HG03442 (cell line): ENCODE measurements around the gene KCNS1.
A peak's percentile ranks its signal among the peaks of the same experiment; 100 is the strongest.

ENCODE experiments used
- ATAC-seq: cut with Tn5 transposase; IDR thresholded peaks from one replicate; pipeline ENCODE4 v1.9.1; 2021; ENCODE audit warnings: mild to moderate bottlenecking, moderate library complexity; ENCODE audit not compliant: unreplicated experiment

The KCNS1 gene

DNA sequence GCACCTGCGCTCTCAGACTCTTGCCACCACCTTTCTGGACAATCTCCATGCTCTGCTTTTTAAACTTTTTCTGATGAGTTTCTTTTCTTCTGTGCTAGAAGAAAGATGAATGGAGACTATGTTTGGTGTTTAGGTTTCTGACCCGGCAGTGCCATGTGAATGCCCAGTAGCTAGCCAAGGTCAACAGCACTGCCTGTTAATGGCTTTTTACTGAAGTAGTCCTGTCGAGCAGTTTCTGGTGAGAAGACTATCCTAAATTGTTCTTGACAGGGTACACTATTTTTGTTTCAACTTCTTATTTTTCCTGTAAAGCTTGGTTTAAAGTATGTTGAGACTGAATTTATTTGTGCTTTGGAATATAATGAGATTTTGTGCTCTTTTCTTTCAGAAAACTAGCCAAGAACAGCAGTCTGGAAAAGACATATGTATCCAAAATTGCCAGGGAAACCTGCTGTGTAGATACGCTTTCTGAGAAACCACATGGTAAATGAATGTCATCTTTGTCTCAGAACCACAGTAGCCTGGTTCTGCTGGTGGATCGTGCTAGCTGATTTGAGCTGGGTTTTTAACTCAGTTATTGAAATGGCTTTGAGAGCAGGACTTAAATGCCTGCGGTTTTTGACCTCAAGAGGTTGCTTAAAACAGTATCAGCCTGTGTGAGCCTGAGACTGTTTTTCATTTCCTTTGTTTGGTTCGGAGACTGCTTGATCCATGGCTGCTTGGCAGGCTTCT is 48.1 kb downstream of the KCNS1 start:
- peak; percentile 62 for ATAC-seq

DNA sequence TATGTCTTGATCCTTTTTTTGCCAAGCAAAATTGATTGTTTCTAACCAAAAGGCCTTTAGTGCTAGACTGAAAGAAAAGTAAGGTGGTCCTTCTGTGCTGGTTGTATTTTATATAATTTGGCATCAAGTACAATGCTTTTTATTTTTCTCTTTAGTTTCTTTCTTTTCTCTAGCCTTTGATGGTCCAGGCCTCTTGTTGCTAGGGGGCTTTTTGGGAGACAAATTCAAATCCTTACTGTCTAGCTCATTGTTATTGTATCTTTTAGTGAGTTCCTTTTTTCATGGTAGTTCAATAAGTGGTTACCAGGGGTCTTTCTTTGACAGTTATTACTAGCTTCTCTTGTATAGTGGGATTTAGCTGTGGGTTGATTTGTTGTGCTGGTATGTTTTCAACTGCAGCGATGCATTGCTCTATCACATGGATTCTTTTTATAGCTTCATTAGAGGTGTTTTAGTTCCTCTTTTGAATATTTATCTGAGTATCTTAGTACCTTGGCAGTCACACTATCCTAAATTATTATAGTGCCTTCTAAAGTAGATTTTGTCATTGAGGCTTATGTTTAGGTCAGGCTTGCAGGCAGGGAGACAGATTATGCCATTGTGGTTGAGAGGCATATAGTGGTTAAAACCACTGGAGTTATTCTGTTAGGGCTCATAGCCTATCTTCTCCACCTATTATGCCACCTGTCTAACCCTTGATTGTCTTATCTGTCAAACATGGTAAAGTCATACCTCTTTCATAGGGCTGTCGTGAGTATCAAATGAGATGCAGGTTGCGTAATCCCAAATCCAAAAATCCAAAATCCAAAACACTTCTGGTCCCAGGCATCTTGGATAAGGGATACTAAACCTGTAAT is 49.5 kb downstream of the KCNS1 start:
- peak; percentile 38 for ATAC-seq

DNA sequence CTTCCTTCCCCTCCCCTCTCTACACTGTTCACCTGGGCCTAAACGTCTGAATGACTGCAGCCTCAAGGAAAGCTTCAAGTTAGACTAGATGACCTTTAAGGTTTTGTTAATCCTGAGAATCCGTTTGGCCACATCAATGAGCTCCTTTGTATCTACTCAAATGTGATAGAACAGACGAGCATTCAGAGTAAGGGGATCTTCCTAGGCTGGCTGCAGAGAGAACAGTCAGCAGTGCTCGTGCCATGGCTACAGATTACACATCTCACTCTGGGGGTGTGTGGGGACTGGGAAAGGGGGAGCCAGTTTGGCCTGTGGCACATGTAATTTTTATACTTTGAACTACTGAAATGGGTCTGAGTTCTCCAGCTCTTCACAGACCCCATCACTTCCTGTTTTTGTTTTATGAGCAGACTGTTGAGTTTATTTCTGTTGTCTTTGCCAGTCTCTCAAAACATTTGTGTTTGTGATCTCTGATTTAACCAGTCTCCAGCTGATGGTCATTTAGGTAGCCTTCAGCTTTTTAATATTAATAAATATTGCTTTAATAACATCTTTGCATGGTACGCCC is 50.9 kb downstream of the KCNS1 start:
- no peak for ATAC-seq

DNA sequence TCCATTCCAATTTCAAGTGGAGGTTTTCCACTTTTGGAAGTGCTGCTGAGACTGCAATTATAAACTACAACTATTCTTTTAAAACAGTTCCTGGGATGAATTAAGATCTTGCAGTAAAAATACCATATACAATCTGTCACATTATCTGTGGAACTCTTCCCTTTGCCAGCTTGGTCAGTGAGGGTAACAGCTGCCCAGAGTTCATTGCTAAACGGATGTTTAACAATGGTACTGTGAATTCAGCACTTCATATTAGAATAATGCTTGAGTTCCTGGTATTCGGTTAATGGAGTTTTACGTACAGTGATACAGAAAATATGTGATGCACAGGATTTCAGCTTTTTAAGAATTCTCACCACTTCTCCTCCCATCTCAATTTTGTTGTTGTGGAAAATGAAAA is 51.5 kb downstream of the KCNS1 start:
- no peak for ATAC-seq

DNA sequence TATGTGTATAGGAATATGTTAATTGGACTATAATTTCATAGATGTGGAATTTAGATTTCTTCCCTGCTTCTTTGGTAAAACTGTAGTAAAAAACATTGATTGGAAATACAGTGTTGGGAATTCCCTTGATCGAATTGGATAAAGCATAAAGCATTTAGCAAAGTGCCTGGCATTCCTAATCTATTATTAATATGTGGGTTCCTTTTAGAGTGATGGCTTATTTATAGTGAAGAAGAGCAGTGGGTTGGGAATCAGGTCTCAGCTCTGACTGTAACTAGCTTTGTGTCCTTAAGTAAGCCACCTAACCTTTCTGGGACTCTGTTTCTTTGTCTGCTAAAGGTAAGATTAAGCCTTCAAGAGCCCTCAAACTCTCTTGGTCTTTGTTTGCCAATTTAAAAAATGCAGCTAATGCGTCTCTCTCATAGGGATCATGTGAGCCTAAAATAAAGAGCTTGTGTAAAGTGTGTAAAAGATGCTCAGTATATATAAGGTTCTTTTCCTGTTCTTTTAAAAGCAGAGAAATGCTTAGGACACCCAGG is 53.3 kb downstream of the KCNS1 start:
- ATAC-seq, result no peak

DNA sequence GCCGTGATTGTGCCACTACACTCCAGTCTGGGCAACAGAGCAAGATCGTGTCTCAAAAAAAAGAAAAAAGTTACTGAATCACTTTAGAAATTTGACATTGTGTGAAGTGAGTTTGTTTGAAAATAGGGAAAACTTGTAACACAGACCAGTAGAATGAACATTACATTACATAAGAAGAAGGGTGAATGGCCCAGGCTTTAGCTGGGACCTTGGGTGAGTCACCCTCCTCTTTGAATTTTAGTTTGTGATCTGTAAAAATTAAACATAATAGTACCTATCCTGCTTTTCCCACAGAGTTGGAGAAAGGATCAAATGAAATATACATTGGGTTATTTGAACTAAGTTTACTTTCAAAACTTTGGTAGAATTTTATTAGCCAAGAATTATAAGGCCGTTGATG is 56.3 kb downstream of the KCNS1 start:
- ATAC-seq, result no peak

DNA sequence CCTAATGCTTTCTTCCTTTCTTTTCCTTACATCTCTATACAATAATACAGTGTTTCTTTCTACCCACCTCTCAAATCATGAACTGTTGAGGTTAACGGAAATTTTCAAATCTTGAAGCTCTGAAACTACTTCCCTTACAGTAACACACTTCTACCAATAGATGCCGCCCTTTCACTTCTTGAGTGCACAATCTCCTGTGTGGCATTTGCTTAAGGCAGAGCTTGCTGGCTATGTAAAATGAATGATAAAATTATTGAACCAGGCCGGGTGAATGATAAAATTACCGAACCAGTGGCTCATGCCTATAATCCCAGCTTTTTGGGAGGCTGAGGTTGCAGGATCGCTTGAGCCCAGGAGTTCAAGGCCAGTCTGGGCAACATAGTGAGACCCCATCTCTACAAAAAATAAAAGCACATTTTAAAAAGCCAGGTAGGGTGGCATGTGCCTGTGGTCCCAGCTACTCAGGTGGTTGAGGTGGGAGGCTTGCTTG is 56.8 kb downstream of the KCNS1 start:
- no peak for ATAC-seq

DNA sequence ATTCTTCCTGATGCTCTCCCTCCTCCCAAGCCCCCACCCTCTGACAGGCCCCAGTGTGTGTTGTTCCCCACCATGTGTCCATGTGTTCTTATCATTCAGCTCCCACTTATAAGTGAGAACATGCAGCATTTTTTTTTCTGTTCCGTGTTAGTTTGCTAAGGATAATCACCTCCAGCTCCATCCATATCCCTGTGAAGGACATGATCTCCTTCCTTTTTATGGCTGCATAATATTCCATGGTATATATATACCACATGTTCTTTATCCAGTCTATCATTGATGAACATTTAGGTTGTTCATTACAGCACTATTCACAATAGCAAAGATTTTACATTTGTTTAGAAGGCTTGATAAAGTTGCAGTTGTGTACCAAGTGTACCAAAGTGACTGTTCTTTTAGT is 57.9 kb downstream of the KCNS1 start:
- ATAC-seq, result no peak
